Activated B cell treated with CpG ODN at 0.5 μM for 24 hours (primary cell): Measurements from ENCODE around the gene ATRN. TPM values are rescaled to one million over a fixed set of nuclear protein-coding genes. Genes with fewer than 3 reads are reported as not detected.

Source experiments
- ATAC-seq: fragments of 200-7000 bp; cut with Tn5 transposase; one replicate; pipeline ENCODE4 v1.10.0; 2021; ENCODE audit warnings: low read depth, mild to moderate bottlenecking, moderate library complexity
- CTCF ChIA-PET: fragments of 350-600 bp; sonication (Branson Sonifier 250); formaldehyde crosslinking; loops from one replicate; lab custom pipeline; 2021; ENCODE audit warnings: antibody characterized with exemption; lab: Charles Lee
- POLR2A ChIA-PET: fragments of 350-600 bp; sonication (Branson Sonifier 250); formaldehyde crosslinking; loops from one replicate; lab custom pipeline; 2021; ENCODE audit warnings: antibody characterized with exemption; lab: Charles Lee
- DNase-seq: peaks from one replicate; pipeline ENCODE4 v3.0.0; 2022
- H3K27ac Mint-ChIP-seq: one replicate; pipeline ENCODE4 v1.8.0; 2020; ENCODE audit warnings: mixed read lengths
- H3K27me3 Mint-ChIP-seq: one replicate; pipeline ENCODE4 v1.8.0; 2021; ENCODE audit warnings: mixed read lengths
- H3K36me3 Mint-ChIP-seq: one replicate; pipeline ENCODE4 v1.8.0; 2021; ENCODE audit warnings: low read depth, mixed read lengths
- H3K4me1 Mint-ChIP-seq: one replicate; pipeline ENCODE4 v1.8.0; 2021; ENCODE audit warnings: mixed read lengths
- H3K4me3 Mint-ChIP-seq: one replicate; pipeline ENCODE4 v1.8.0; 2020; ENCODE audit warnings: mild to moderate bottlenecking, mixed read lengths
- H3K9me3 Mint-ChIP-seq: one replicate; pipeline ENCODE4 v1.8.0; 2020; ENCODE audit warnings: mixed read lengths
- CTCF ChIP-seq: fragments of 200-600 bp; IDR thresholded peaks from one replicate; pipeline ENCODE4 v1.8.0; 2022; ENCODE audit warnings: antibody characterized with exemption, mild to moderate bottlenecking
- intact Hi-C: fragments of 100-400 bp; cut with micrococcal nuclease; formaldehyde crosslinking; loops from one replicate; pipeline ENCODE4 v1.15.1; 2024
- total RNA-seq: library from RNA; stranded (reverse); gene quantifications from 2 replicates; pipeline ENCODE4 v1.2.3, GENCODE V29; 2022

Gene ATRN
- total RNA-seq, 1 donor from 2014 or later = 13.0 TPM

- Mint-ChIP-seq H3K9me3 (no peaks in the 10 kb centered on the region), H3K4me1 (peaks cover 7% of the 10 kb centered on the region), H3K27ac (no peak overlapping the region), H3K36me3 (no peaks in the 10 kb centered on the region), H3K4me3 (no peak overlapping the region), H3K27me3 (peaks cover 41% of the 10 kb centered on the region)
- DNase-seq (no peak), ATAC-seq (no peak)
- ChIA-PET CTCF (no interaction called here), POLR2A (no interaction called here)
- TF ChIP-seq CTCF = no peak
- intact Hi-C loops = no loop called here
Measured at GRCh38 chr20:3681352-3681930, 210.6 kb downstream of the ATRN start.

GRCh38 chr20:3681931-3682781 lies 211.3 kb downstream of the ATRN start, which contains the start of gene ADAM33:
TSS of gene ADAM33 (minus strand) at chr20:3682010. CDS start at chr20:3682004, 6 bp downstream.
- ATAC-seq (no peak), DNase-seq (no peak)
- H3K27me3 Mint-ChIP-seq = peaks cover 40% of the 10 kb centered on the region
- H3K9me3 Mint-ChIP-seq = no peaks in the 10 kb centered on the region
- no peak for TF ChIP-seq CTCF
- no peaks in the 10 kb centered on the region for H3K36me3 Mint-ChIP-seq
- no peak within 1 kb of the TSS for H3K27ac Mint-ChIP-seq
- ChIA-PET POLR2A (interaction anchor here (0.7 kb wide), 1 partner anchor 99 kb away, joined by 5 read pairs; the partner anchor contains the start of gene SPEF1), CTCF (no interaction called here)
- H3K4me1 Mint-ChIP-seq = peaks cover under 1% of the 10 kb centered on the region
- intact Hi-C loops = no loop called here
- no peak within 1 kb of the TSS for H3K4me3 Mint-ChIP-seq

- no peak overlapping the region for H3K4me3 Mint-ChIP-seq
- no peak overlapping the region for H3K27ac Mint-ChIP-seq
- TF ChIP-seq CTCF = no peak
- peaks cover 31% of the 10 kb centered on the region for H3K27me3 Mint-ChIP-seq
- POLR2A ChIA-PET = no interaction called here
- DNase-seq = no peak
- no peak for ATAC-seq
- H3K4me1 Mint-ChIP-seq = no peaks in the 10 kb centered on the region
- CTCF ChIA-PET = interaction anchor here (0.6 kb wide), 1 partner anchor 57 kb away, joined by 3 read pairs; no protein-coding TSS in a partner anchor
- H3K36me3 Mint-ChIP-seq = no peaks in the 10 kb centered on the region
- H3K9me3 Mint-ChIP-seq = no peaks in the 10 kb centered on the region
- intact Hi-C loops = no loop called here
Measured at GRCh38 chr20:3685341-3685740, 214.5 kb downstream of the ATRN start.

GRCh38 chr20:3686421-3686820 lies 215.6 kb downstream of the ATRN start:
- intact Hi-C loops = no loop called here
- Mint-ChIP-seq H3K36me3 (no peaks in the 10 kb centered on the region), H3K27me3 (peaks cover 23% of the 10 kb centered on the region), H3K4me1 (no peaks in the 10 kb centered on the region), H3K9me3 (no peaks in the 10 kb centered on the region), H3K27ac (no peak overlapping the region), H3K4me3 (no peak overlapping the region)
- DNase-seq (no peak), ATAC-seq (no peak)
- ChIA-PET POLR2A (no interaction called here), CTCF (no interaction called here)
- TF ChIP-seq CTCF = no peak

- H3K9me3 Mint-ChIP-seq = no peaks in the 10 kb centered on the region
- POLR2A ChIA-PET = no interaction called here
Measured at GRCh38 chr20:3686867-3687321, 216.1 kb downstream of the ATRN start.

More at GRCh38 chr20:3686867-3687321, 216.1 kb downstream of the ATRN start:
- Mint-ChIP-seq H3K27me3 (peaks cover 23% of the 10 kb centered on the region), H3K4me1 (no peaks in the 10 kb centered on the region), H3K4me3 (no peak overlapping the region), H3K36me3 (no peaks in the 10 kb centered on the region), H3K27ac (no peak overlapping the region)
- no peak for DNase-seq
- CTCF ChIA-PET = interaction anchor here (1.0 kb wide), 1 partner anchor 10 kb away, joined by 4 read pairs; no protein-coding TSS in a partner anchor
- no peak for ATAC-seq
- no peak for TF ChIP-seq CTCF
- intact Hi-C loops = no loop called here
